Brain microvascular endothelial cell (primary cell): Measurements from ENCODE around the gene BMP3.

Experiments
- DNase-seq: peaks from one replicate; pipeline ENCODE4 v3.0.0-alpha.2; 2020
- H3K27ac ChIP-seq: fragments of 250-450 bp; sonication (Bioruptor Pico); 2 replicates; pipeline ENCODE4 v1.5.1; 2020; ENCODE audit warnings: mild to moderate bottlenecking, moderate library complexity
- H3K27me3 ChIP-seq: fragments of 250-450 bp; sonication (Bioruptor Pico); replicated peaks from 2 replicates; pipeline ENCODE4 v1.5.1; 2020; ENCODE audit warnings: mild to moderate bottlenecking
- H3K36me3 ChIP-seq: fragments of 250-450 bp; sonication (Bioruptor Pico); replicated peaks from 2 replicates; pipeline ENCODE4 v1.5.1; 2020; ENCODE audit warnings: mild to moderate bottlenecking
- H3K4me3 ChIP-seq: 2 replicates; pipeline ENCODE4 v1.5.1; 2011; ENCODE audit warnings: low read depth, mild to moderate bottlenecking, control low read depth, low read length, moderate library complexity
- in situ Hi-C: cut with HindIII; loops from 2 replicates; pipeline ENCODE4 v1.10.0; 2017; ENCODE audit warnings: low sequenced_read_pairs, low pct_ligation_motif_present
- TF ChIP-seq, protein P1 (sequence below): IDR thresholded peaks from 2 replicates; pipeline ENCODE4 v1.5.1; 2011; ENCODE audit warnings: low read depth, mild to moderate bottlenecking, moderate library complexity, low read length, control low read depth, inconsistent platforms; ENCODE audit errors: missing control alignments

Gene BMP3

DNA sequence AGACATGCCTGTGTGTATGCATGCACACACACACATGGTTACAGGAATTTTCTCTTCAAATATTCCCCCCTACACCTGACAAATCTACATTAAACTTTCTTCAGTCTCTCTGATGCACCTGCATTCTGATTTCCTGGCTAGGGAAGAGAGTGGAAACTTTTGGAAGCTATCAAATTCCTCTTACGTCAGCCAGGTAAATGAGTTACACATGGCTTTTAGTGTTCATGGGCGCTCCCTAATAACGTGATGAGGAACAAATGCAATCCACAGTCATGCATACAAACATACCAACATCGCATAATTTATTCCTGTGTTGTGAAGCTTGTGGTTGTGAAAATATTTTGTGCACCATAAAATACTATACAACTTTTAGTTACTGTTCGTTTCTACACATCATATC, 34.9 kb downstream of the BMP3 start:
- Histone ChIP-seq H3K27ac (no peak overlapping the region), H3K36me3 (no peaks in the 10 kb centered on the region), H3K4me3 (no peak overlapping the region), H3K27me3 (no peaks in the 10 kb centered on the region)
- no peak for DNase-seq
- TF ChIP-seq, protein P1, sequence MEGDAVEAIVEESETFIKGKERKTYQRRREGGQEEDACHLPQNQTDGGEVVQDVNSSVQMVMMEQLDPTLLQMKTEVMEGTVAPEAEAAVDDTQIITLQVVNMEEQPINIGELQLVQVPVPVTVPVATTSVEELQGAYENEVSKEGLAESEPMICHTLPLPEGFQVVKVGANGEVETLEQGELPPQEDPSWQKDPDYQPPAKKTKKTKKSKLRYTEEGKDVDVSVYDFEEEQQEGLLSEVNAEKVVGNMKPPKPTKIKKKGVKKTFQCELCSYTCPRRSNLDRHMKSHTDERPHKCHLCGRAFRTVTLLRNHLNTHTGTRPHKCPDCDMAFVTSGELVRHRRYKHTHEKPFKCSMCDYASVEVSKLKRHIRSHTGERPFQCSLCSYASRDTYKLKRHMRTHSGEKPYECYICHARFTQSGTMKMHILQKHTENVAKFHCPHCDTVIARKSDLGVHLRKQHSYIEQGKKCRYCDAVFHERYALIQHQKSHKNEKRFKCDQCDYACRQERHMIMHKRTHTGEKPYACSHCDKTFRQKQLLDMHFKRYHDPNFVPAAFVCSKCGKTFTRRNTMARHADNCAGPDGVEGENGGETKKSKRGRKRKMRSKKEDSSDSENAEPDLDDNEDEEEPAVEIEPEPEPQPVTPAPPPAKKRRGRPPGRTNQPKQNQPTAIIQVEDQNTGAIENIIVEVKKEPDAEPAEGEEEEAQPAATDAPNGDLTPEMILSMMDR: no peak
- in situ Hi-C loops: no loop called here

DNA sequence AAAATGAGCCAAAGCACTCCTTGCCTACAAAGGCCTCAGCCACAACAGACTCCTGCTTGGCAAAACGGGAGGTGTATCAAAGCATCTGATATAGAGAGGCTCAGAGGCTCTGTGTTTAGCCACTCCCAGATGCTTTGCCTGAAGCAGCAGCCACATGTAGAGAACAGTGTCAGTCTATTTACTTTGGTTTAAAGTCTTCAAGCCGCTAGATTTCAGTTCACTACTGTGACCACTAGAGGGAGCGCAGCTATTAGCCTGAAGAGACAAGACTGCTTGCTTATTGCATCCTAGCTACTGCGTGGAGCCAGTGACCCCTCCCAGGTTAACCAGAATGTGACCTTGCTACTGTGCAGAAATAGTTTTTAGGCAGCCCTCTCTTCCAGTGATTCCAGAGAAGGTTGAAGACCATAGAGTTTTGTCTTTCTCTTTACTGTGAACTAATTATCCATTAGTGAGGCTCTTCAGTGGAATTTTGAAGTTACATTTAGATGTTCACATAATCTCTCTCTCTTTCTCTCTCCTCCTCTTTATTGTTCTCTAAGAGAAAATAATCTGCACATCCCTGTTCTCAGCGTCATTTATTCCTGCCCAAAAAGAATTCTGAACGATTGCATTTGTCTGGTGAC, 39.3 kb downstream of the BMP3 start:
- in situ Hi-C loops: no loop called here
- Histone ChIP-seq H3K27me3 (no peaks in the 10 kb centered on the region), H3K27ac (no peak overlapping the region), H3K4me3 (no peak overlapping the region), H3K36me3 (no peaks in the 10 kb centered on the region)
- peak; percentile 89 for DNase-seq
- TF ChIP-seq, protein P1: peak; percentile 93

GRCh38 chr4:81071013-81071412, 40.5 kb downstream of the BMP3 start:
- in situ Hi-C loops: no loop called here
- DNase-seq: no peak
- H3K27me3 ChIP-seq: no peaks in the 10 kb centered on the region
- TF ChIP-seq, protein P1: no peak
- H3K36me3 ChIP-seq: no peaks in the 10 kb centered on the region
- no peak overlapping the region for H3K27ac ChIP-seq
- H3K4me3 ChIP-seq: no peak overlapping the region

- H3K36me3 ChIP-seq: no peaks in the 10 kb centered on the region
- in situ Hi-C loops: no loop called here
Measured at GRCh38 chr4:81081156-81081555, 50.6 kb downstream of the BMP3 start.

GRCh38 chr4:81084029-81084428, 53.5 kb downstream of the BMP3 start:
- DNase-seq: peak; percentile 9

More at GRCh38 chr4:81081156-81081555, 50.6 kb downstream of the BMP3 start:
- H3K4me3 ChIP-seq: no peak overlapping the region
- TF ChIP-seq, protein P1: no peak
- no peak overlapping the region for H3K27ac ChIP-seq
- H3K27me3 ChIP-seq: no peaks in the 10 kb centered on the region
- no peak for DNase-seq

More at GRCh38 chr4:81084029-81084428, 53.5 kb downstream of the BMP3 start:
- no peak overlapping the region for H3K27ac ChIP-seq
- TF ChIP-seq, protein P1: peak; percentile 49
- no peaks in the 10 kb centered on the region for H3K27me3 ChIP-seq
- H3K4me3 ChIP-seq: no peak overlapping the region
- in situ Hi-C loops: no loop called here
- no peaks in the 10 kb centered on the region for H3K36me3 ChIP-seq
